Cerebellar nuclear complex (tissue), 1 donor: Measurements from ENCODE around the gene ABCA2.
"Not testable (repeated sequence)": the region's sequence is repeated elsewhere in the genome, so short reads cannot be mapped to it uniquely, and the experiment has no call there.

ENCODE experiments used
- DNase-seq, 2 experiments: peaks; one replicate each; lab custom pipeline; 2025; lab: John Stamatoyannopoulos, UW

ABCA2 gene

GRCh38 chr9:137064027-137064879, 36.2 kb upstream of the ABCA2 start:
- DNase-seq: peak in 1 of 2 experiments; percentile 9

DNA sequence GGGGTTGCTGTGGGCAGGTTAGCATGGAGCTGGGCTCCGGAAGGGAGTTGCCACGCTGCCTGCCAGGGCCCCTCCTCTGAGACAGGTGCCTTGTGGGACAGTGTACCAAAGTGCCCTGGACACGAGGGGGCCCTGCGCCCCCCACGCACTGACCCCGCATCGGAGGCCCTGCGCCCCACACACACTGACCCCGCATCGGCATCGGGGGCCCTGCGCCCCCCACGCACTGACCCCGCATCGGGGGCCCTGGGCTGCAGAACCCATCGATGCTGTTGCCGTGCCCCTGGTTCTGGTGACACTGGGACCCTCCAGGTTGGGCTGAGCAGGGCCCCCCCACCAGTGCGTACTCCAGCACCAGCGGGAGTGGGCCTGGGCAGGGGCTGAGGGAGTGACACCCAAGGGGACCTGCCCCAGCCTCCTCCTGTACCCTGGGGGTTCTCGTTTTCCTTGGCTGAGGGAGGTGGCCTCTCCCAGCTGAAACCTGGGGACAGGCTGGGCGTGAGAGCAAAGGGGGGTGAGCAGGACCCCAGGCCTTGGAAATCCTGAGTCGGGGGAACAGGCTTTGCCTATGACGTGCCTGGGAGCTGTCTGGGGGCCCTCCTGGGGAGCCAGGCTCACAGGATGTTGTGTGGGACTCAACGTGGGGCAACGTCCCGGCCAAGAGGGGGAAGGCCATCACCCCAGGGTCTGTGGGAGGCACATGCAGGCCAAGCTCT, 35.4 kb upstream of the ABCA2 start:
- DNase-seq: no peak

GRCh38 chr9:137062798-137063197, 34.8 kb upstream of the ABCA2 start:
- not testable (repeated sequence) for DNase-seq

DNA sequence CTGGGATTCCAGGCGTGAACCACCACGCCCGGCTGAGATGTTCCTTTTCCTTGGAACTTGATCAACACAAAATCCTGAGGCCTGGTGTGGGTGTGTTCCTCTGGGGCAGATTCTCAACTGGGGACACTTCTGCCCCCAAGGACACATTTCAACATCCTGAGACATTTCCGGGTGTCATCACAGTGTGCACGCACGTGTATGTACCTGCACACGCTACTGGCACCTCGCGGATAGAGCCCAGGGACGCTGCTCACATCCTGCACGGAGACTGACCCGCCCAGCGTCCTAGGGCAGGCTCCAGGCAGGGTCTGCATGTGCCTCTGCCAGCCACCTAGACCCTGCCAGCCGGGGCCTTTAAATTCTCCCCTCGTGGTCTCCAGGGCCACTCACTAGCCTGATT, 34.3 kb upstream of the ABCA2 start:
- no peak for DNase-seq

DNA sequence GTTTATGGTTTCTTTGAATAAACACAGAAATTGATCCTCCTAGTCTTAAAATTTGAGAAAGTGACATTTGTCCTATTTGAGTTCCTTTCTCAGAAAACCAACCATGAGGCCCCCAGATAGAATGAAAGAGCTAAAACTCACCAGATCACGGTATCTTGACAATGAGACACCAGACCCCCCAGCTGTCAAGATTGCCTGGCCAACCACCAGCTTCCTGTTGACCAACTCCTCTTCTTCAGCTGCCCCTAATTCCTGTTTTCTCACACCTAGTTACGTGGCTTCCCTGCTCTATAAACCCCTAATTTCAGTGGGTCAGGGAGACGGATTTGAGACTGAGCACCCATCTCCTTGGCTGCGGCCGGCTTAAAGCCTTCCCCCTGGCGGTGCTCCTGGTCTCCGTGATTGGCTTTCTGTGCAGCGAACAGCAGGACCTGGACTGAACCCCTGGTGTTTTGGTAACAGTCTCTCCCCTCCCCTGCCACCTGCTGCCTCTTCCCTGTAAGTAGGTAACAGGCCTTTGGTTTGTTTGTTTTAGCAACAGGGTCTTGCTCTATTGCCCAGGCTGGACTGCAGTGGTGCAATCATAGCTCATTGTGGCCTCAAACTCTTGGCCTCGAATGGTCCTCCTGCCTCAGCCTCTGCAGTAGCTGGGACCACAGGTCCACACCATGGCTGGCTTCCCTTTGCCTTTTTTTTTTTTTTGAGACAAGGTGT, 30.6 kb upstream of the ABCA2 start:
- DNase-seq: no peak

GRCh38 chr9:137057545-137057944, 29.5 kb upstream of the ABCA2 start:
- DNase-seq: no peak

DNA sequence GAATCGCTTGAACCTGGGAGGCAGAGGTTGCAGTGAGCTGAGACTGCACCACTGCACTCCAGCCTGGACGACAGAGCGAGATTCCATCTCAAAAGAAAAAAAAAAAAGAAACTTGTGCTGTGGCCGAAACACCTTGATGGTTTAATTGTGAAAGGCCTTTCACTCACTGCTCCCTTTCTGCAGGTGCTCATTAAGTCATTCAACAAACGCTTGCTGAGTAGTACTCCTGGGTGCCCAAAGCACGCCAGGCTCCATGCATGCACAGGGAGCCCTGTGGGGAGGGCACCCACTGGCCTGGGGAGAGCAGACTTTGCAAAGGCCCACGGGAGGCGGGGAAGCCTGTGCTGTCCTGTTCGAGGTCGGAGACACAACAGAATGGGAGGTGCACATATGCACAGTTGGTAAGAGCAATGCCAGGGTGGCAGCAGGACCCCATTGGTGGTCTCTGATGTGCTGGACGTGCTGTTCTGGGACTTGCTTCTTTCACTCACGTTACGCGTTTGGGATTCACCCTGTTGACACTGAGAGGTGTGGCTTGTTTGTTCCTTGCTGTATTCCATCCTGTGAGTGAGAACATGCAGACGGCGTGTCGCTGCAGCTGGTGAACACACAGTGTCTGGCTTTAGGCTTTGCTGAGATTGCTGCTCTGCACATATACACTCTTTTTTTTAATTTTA, 28.8 kb upstream of the ABCA2 start:
- no peak for DNase-seq

DNA sequence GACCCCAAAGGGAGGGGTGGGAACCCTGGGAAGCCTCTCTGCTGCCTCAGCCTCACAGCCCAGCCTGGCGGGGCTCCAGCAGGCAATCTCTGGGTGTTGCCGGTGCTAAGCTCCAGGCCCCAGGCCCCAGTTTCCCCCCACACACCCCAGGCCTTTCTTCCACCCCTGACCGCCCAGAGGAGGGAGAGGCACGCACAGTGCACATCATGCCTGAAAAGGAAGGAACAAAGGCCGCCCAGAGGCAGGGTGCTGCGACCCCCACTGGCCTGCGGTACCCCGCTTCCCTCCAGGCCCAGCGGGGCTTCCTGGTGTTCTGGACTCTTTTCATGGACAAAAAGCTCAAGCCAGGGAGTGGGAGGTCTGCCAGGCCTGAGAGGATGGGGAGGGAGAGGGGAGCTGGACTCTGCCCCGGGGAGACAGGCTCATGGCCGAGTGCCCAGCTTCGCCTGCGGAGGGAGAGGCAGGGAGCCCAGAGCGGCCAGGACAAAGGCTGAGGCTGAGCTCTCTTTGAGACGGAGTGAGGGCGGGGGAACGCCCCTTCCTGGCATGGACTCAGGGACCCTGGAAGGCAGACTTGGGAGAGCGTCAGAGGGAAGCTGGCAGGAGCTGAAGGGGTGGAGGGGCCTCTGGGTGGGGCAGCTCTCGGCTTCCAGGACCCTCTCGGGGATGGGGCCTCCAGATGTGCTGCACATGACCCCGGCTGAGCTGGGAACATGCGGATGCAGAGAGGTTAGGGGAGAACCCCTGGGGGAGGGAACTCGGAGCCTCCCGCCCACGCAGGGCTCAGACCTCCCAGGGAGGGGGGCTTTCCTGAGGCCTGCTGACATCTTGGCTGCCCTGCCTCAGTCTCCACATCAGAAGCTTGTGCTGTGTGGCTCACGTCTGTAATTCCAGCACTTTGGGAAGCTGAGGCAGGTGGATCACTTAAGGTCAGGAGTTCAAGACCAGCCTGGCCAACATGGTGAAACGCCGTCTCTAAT, 27.6 kb upstream of the ABCA2 start:
- DNase-seq: peak; percentile 30 to 57

DNA sequence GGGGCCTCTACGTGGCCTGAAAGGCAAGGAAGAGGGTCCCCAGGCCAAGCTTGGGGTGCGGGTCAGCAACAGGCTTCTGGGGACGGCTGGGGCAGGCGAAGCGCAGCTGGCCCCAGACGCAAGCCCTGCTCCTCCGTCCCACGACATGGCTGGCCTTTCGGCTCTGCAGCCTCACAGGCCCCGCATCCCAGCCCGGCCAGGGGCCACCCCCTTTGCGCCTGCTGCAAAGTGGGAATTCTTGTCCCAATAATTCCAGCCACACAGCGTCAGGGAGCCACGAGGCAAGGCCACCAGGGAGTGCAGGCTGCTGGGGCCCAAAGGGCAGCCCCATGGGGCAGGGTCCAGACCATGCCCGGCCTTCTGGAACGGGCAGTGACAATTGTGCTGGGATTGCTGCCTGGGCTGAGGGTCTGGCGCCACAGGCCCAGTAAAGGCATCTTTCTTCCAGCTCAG, 26.9 kb upstream of the ABCA2 start:
- no peak for DNase-seq

DNA sequence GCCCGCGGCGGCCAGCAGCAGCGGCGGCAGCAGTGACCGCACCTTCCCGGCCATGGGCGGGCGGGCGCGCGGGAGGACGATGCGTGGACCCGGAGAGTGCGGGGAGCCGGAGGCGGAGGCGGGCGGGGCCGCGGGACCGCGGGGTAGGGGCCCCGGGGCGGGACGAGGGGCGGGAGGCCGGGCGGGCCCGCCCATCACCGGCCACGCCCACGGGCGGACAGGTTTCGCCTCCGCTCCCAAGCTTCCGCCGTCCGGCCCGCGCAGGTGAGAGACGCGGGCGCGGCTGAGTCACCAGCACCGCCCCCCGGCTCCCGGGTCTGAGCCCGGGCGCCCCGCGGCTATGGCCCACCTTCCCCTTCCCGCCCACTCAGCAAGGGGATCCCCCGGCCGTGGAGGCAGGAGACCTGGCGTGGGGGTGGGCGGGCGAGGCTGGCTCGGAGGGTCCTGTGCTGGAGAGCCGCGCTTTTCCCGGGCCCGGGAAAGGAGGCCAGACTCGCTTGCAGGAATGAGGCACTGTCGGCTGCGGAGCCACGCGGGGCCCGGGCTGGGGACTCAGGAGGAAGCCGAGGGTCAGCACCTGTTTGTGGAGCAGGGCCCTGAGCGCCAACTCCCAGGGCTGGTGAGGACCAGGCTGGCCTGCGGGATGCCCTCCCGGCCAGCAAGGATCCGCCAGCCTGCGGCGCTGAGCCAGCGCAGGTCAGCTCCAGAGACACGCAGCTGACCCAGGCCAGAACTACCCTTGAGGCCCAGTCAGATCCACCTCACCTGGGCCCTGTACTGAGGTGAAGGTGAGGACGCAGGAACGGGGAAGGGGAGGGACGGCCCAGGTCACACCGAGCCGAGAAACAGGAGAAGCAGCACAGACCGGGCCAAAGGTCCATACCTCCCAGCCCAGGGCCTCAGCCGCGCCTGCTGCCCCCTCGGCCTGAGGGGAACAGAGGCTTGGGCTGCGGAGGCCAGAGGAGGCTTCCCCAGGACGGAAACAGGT, 26.2 kb upstream of the ABCA2 start, which contains the start of gene ENTPD2:
ENTPD2 (minus strand) TSS at position 118 of the 988 bp plus-strand sequence; CDS start at position 54, 64 bp downstream.
- no peak for DNase-seq

DNA sequence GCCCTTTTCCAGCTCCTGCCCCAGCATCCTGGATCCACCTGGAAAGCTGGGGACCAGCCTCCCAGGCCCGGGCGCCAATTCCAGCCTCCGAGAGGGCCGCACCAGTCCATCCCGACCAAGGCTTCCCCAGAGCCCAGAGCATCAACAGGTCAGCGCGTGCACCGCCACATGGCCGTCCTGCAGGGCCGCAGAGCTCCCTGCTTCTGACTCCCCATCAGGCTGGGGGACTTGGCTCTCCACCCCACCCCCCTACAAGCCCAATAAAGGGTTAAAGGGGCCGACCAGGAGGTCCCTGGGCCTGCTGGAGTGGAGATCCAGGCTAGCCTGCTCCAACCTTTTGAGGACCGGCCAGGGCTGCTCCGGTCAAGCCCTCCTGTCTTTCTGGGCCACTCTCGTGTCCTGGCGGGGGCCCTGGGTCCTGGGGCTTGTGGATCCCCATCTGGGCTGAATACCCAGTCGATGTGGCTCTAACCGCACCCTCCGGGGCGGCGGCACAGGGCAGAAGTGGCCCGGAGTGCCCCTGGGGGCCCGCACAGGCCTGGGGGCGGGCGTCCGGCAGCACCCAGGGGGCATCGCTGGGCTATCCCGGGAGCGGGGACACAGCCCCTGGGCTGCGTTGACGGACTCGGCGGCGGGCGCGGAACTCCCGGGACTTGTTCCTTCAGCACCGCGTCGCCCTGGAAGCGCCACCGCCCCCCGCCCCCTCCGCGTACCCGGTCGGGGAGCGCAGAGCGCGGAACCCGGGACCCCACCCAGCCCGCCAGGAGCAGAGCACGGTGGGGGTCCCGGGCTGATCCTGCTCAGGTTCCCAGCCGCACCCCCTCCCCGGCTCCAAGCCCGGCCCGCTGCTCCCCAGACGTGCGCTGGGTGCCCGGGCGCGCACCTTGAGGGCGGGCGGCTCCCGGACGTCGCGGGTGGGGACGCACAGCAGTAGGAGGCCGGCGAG, 25.2 kb upstream of the ABCA2 start:
- DNase-seq: no peak

DNA sequence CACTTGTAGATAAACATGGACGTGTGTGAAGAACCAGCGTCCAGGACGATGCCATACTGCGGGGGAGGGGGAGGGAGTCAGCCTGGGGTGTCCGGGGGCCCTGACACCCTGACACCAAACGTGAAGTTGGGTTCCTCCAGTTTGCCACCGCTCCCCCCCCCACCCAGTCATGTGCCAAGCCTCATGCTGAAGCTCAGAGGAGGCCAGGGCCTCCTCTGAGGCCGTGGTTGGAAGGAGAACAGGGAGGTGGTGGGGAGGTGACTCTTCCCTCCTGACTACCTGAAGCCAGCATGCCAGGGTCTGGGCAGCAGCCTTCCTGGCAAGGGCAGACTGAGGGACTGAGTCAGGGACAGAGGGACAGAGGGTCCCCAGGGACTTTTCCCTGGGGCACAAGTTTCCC, 24.3 kb upstream of the ABCA2 start:
- DNase-seq: no peak

DNA sequence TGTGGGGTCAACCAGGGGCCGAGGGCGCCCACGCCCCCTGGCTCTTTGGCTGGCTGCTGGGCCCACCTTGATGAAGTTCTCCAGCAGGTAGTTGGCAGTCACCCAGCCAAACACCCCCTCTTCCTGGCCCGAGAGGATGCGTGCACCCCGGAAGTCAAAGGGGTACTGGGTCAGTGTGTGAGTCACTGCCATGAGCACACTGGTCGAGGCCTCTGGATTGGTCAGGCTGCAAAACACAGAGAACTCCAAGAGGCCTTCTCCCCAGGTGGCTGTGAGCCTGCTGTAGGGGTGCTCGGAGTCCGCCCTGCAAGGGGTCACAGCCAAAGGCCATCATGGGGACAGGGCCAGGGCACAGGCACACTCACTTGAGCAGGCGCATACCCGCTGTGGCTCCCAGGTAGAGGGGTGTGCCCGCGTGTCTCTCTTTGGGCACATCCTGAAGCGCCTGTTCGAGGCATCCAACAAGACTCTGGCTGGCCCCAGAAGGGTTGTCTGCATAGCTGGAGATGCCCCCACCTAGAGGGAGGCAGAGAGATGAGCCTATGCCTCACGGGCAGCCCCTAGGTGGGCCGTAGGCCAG, 23.2 kb upstream of the ABCA2 start:
- DNase-seq: no peak

- no peak for DNase-seq
These were observed 22.5 kb upstream of the ABCA2 start for GRCh38 chr9:137050570-137050969.

DNA sequence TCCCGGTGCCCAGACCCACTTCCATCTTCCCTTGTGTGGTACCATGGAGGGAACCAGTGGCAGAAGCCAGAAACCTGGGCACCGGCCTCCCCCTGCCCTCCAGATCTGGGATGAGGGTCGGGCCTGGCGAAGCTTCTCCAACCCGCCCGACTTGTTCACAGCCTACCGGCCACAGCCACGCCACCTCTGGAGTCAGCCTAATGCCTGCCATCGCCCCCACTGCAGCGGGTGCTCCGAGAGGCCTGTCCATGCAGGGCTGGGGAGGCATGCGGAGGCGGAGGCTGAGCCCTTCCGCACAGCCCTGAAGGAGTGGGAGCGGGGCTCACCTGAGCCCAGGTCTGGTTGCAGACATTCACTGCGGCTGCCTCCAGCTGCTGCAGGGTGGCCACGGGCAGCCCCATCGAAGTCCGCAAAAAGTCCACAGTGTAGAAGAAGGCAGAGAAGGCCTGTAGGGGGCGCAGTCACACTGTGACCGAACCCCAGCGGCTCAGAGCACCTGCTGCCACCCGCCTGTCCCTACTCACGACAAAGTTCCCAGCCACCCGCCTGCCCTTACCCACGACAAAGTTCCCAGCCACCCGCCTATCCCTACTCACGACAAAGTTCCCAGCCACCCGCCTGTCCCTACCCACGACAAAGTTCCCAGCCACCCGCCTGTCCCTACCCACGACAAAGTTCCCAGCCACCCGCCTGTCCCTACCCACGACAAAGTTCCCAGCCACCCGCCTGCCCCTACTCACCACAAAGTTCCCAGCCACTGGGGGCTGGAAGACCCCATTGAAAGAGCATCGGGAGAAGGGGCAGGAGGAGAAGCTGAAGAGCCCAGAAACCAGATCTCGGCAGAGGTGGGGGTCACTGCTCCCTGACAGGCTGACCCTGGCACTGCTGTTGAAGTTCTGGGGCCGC, 21.8 kb upstream of the ABCA2 start:
- DNase-seq: no peak

DNA sequence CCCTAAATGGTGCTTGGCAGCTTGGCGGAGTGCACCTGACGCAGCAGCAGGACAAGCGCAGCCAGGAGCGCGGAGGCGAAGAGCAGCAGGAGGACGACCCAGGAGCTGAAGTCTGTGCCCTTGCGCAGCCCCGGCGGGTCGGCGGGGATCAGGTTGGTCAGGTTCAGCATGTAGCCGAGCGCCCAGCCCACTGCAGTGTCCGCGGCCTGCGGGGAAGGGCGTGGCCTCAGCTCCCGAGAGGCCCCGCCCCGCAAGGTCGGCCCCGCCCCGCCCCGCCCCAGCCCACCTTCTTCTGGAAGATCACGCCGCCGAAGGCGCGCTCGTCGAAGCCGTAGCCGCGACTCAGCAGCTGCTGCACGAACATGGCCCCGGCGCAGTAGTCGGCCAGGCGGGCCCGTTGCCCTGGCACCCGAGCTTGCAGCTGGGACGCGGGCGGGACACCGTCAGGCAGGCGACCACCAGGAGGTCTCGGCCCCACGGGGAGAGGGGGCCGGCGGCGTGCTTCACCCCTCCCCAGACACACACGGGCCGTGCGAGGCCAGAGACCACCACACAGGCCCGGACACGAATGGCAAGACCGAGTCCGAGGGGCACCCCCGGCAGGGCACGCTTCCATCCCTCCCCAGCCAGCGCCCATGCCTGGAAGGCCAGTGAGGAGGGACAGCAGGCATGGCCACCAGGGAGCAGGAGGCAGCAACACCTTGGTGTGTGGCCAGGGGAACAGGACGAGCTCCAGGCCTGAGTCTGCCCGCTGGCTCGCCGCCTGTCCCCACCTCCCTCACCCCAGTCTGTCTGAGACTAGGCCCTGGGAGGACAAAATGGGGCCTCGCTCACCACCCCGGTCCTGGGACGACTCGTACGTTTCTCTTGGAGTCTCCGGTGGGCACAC, 20.9 kb upstream of the ABCA2 start:
- no peak for DNase-seq
